CD4-positive, CD25-positive, alpha-beta regulatory T cell (primary cell): ENCODE data around the gene RAB26. TPM values are rescaled to one million over a fixed set of nuclear protein-coding genes. Genes with fewer than 3 reads are reported as not detected.

ENCODE experiments used
- ATAC-seq, 2 donors: fragments of 150-1000 bp; cut with Tn5 transposase; one replicate each; pipeline ENCODE4 v1.10.0; 2021; ENCODE audit warnings: low read depth in 2 of 2, moderate number of reproducible peaks in 2 of 2, moderate library complexity in 1 of 2
- DNase-seq, 3 donors: peaks; one replicate each; pipeline versions ENCODE4 v3.0.0 to v3.0.0-alpha.2; 2012 to 2022; ENCODE audit warnings: mixed read lengths in 1 of 3
- H3K27ac ChIP-seq: one replicate; pipeline ENCODE4 v1.7.0; 2013; ENCODE audit warnings: mild to moderate bottlenecking, low read length; ENCODE audit not compliant: insufficient read depth, poor library complexity, severe bottlenecking
- H3K27me3 ChIP-seq: one replicate; pipeline ENCODE4 v1.7.0; 2013; ENCODE audit warnings: low read length; ENCODE audit not compliant: control insufficient read depth, insufficient read depth
- H3K36me3 ChIP-seq: one replicate; pipeline ENCODE4 v1.7.0; 2013; ENCODE audit warnings: mild to moderate bottlenecking, low read length, moderate library complexity; ENCODE audit not compliant: control insufficient read depth, insufficient read depth
- H3K4me1 ChIP-seq: 2 replicates; pipeline ENCODE4 v1.7.0; 2013; ENCODE audit warnings: mild to moderate bottlenecking, low read length; ENCODE audit not compliant: insufficient read depth, control insufficient read depth, poor library complexity, severe bottlenecking
- H3K4me3 ChIP-seq: one replicate; pipeline ENCODE4 v1.7.0; 2013; ENCODE audit warnings: low read depth, mild to moderate bottlenecking, low read length, moderate library complexity
- H3K9me3 ChIP-seq, 2 experiments: 1 replicate in 1 of 2; 2 replicates in 1 of 2; pipeline ENCODE4 v1.7.0; 2013; ENCODE audit warnings: low read length in 2 of 2, mild to moderate bottlenecking in 1 of 2, moderate library complexity in 1 of 2; ENCODE audit not compliant: control insufficient read depth in 2 of 2
- H3K27ac Mint-ChIP-seq, 3 donors: one replicate each; pipeline ENCODE4 v1.8.0; 2020 to 2022; ENCODE audit warnings: mild to moderate bottlenecking in 3 of 3, mixed read lengths in 3 of 3, moderate library complexity in 2 of 3
- H3K27me3 Mint-ChIP-seq: one replicate; pipeline ENCODE4 v1.8.0; 2022; ENCODE audit warnings: mild to moderate bottlenecking, mixed read lengths
- H3K36me3 Mint-ChIP-seq: one replicate; pipeline ENCODE4 v1.8.0; 2020; ENCODE audit warnings: mixed read lengths
- H3K4me1 Mint-ChIP-seq, 4 donors: one replicate each; pipeline ENCODE4 v1.8.0; 2020 to 2022; ENCODE audit warnings: mixed read lengths in 4 of 4, mild to moderate bottlenecking in 1 of 4
- H3K4me3 Mint-ChIP-seq, 4 donors: one replicate each; pipeline ENCODE4 v1.8.0; 2020 to 2022; ENCODE audit warnings: mild to moderate bottlenecking in 4 of 4, mixed read lengths in 4 of 4, moderate library complexity in 3 of 4
- H3K9me3 Mint-ChIP-seq, 7 donors: one replicate each; pipeline ENCODE4 v1.8.0; 2020 to 2022; ENCODE audit warnings: mixed read lengths in 7 of 7, mild to moderate bottlenecking in 3 of 7, moderate library complexity in 2 of 7
- polyA plus RNA-seq, 4 donors: library from polyadenylated mRNA; unstranded; fragments of 300-500 nt; fragmentation: Illumina TruSeq; gene quantifications; one replicate each; pipeline ENCODE4 v1.2.3, GENCODE V29; 2021
- total RNA-seq: library from RNA; stranded (reverse); gene quantifications from one replicate; pipeline ENCODE4 v1.2.3, GENCODE V29; 2022

The RAB26 gene
- total and polyA plus RNA-seq, 5 donors from 2014 or later = 0.38 to 1.2 (median 0.93) TPM; not detected in 1

GRCh38 chr16:2155977-2156848 lies 7.8 kb downstream of the RAB26 start:
- H3K27ac ChIP-seq = peak overlapping the region; percentile 57
- no peaks in the 10 kb centered on the region for H3K9me3 ChIP-seq
- Mint-ChIP-seq H3K27me3 (no peaks in the 10 kb centered on the region), H3K4me3 (peak overlapping the region; percentile 86 to 98 (median 96)), H3K27ac (peak overlapping the region; percentile 79 to 96 (median 94)), H3K9me3 (no peaks in the 10 kb centered on the region), H3K36me3 (peaks cover 4% of the 10 kb centered on the region), H3K4me1 (peaks cover 0 to 62% (median 26%) of the 10 kb centered on the region in 4 donors)
- H3K4me1 ChIP-seq = peaks cover 57% of the 10 kb centered on the region
- no peaks in the 10 kb centered on the region for H3K27me3 ChIP-seq
- DNase-seq = peak in 1 of 3 donors; percentile 34
- H3K36me3 ChIP-seq = peaks cover 6% of the 10 kb centered on the region
- H3K4me3 ChIP-seq = peak overlapping the region; percentile 71
- no peak for ATAC-seq

DNA sequence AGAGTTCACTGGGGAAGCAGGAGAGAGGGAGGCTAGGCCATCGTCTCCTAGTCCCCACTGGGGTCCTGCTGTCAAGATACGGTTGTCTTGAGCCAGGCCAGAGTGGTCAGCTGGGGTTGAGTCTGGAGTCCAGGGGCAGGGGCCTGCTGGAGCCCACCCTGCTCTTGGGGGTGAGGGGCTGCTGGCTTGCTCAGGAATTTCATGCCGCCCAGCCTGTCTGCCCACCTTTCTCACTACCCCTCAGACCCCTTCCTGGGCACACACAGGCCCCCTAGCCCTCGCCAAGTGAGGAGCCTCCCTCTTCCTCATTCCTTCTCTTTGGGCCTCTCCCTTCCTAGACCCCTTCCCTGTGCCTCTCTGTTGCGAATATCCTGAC lies 8.4 kb downstream of the RAB26 start:
- Mint-ChIP-seq H3K27ac (peak overlapping the region in 1 of 3 donors; percentile 96), H3K36me3 (no peaks in the 10 kb centered on the region), H3K27me3 (no peaks in the 10 kb centered on the region), H3K4me3 (peak overlapping the region; percentile 86 to 98 (median 96)), H3K9me3 (no peaks in the 10 kb centered on the region), H3K4me1 (peaks cover 0 to 57% (median 23%) of the 10 kb centered on the region in 4 donors)
- H3K36me3 ChIP-seq = peaks cover 1% of the 10 kb centered on the region
- ATAC-seq = no peak
- peaks cover 51% of the 10 kb centered on the region for H3K4me1 ChIP-seq
- no peaks in the 10 kb centered on the region for H3K9me3 ChIP-seq
- DNase-seq = no peak
- H3K27ac ChIP-seq = peak overlapping the region; percentile 11
- no peaks in the 10 kb centered on the region for H3K27me3 ChIP-seq
- no peak overlapping the region for H3K4me3 ChIP-seq

GRCh38 chr16:2157480-2158261 lies 9.2 kb downstream of the RAB26 start:
- Histone ChIP-seq H3K4me3 (no peak overlapping the region), H3K27ac (no peak overlapping the region), H3K4me1 (peaks cover 45% of the 10 kb centered on the region), H3K27me3 (no peaks in the 10 kb centered on the region), H3K9me3 (no peaks in the 10 kb centered on the region), H3K36me3 (no peaks in the 10 kb centered on the region)
- ATAC-seq (no peak), DNase-seq (no peak)
- Mint-ChIP-seq H3K4me3 (peak overlapping the region; percentile 69 to 96 (median 91)), H3K27me3 (no peaks in the 10 kb centered on the region), H3K9me3 (no peaks in the 10 kb centered on the region), H3K27ac (peak overlapping the region in 1 of 3 donors; percentile 63), H3K36me3 (no peaks in the 10 kb centered on the region), H3K4me1 (peaks cover 0 to 53% (median 23%) of the 10 kb centered on the region in 4 donors)

GRCh38 chr16:2158262-2158638 lies 9.8 kb downstream of the RAB26 start:
- no peaks in the 10 kb centered on the region for H3K9me3 ChIP-seq
- no peak overlapping the region for H3K4me3 Mint-ChIP-seq
- H3K27ac ChIP-seq = no peak overlapping the region
- no peaks in the 10 kb centered on the region for H3K36me3 Mint-ChIP-seq
- DNase-seq (no peak), ATAC-seq (no peak)
- no peak overlapping the region for H3K27ac Mint-ChIP-seq
- H3K36me3 ChIP-seq = no peaks in the 10 kb centered on the region
- no peaks in the 10 kb centered on the region for H3K27me3 ChIP-seq
- H3K4me1 ChIP-seq = peaks cover 39% of the 10 kb centered on the region
- no peaks in the 10 kb centered on the region for H3K9me3 Mint-ChIP-seq
- H3K4me3 ChIP-seq = no peak overlapping the region
- H3K27me3 Mint-ChIP-seq = no peaks in the 10 kb centered on the region
- peaks cover 0 to 47% (median 22%) of the 10 kb centered on the region in 4 donors for H3K4me1 Mint-ChIP-seq

DNA sequence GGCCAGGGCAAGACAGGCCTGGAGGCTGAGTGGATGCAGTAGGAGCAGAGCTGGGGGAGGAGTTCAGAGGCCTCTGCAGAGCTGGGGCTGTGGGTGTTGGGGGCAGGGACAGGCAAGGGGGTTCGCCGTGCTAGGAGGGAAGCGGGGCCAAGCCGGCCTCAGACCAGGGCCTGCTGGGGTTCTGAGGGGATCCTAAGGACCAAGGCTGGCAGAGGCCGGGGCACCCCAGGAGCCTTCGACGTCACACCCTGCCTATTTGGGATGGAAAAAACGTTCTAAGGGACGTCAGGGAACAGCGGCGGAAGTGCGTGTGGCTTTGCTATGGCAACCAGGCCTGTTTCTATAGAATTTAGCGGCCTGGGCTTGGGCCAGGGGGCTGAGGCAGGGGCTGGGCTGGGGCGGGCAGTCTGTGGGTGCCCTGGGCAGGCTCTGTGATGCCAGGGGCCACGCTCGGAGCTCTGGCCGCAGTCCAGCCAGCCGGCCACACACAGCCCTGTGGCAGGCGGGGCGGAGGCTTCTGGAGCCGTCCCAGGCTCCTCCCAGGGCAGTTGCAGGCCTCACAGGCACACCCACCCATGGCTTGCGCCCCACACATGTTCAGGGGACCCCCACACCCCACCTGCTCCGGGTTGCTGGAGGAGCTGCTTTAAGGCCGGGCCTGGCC lies 10.9 kb downstream of the RAB26 start:
- Mint-ChIP-seq H3K36me3 (no peaks in the 10 kb centered on the region), H3K27me3 (no peaks in the 10 kb centered on the region), H3K9me3 (no peaks in the 10 kb centered on the region), H3K27ac (peak overlapping the region in 1 of 3 donors; percentile 80), H3K4me3 (peak overlapping the region in 1 of 4 donors; percentile 32), H3K4me1 (peaks cover 0 to 37% (median 17%) of the 10 kb centered on the region in 4 donors)
- H3K9me3 ChIP-seq = no peaks in the 10 kb centered on the region
- ATAC-seq (no peak), DNase-seq (no peak)
- H3K27ac ChIP-seq = no peak overlapping the region
- no peak overlapping the region for H3K4me3 ChIP-seq
- H3K36me3 ChIP-seq = no peaks in the 10 kb centered on the region
- peaks cover 28% of the 10 kb centered on the region for H3K4me1 ChIP-seq
- H3K27me3 ChIP-seq = no peaks in the 10 kb centered on the region

DNA sequence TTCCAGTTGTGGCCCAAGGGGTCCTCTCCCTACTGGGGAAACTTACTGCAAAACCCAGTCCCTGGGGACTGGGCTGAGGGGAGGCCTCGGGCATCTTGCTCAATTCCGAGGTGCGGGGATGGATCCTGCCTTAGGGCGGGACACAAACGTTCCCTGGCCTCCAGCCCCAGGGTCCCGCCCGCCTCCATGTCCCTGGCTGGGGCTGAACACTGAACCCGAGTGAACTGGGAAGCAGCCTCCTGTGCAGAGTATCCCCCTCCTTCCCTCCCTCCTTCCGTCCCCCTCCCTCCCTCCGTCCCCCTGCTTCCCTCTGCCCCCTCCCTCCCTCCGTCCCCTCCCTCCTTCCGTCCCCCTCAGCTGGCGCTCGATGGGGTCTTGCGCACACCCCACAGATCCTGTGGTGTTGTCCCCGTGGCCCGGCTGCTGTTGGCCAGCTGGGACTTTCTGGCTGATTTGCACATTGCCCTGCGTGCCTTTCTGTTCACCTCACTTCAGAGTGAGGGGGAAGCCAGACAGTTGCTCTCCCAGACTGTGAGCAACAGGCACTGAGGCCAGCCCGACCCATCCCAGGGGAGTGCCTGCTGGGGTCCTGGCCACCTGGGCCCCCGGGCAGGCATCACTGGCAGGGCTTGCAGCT lies 12.6 kb downstream of the RAB26 start:
- Mint-ChIP-seq H3K4me1 (peaks cover 0 to 27% (median 9%) of the 10 kb centered on the region in 4 donors), H3K4me3 (no peak overlapping the region), H3K9me3 (no peaks in the 10 kb centered on the region), H3K27ac (no peak overlapping the region), H3K27me3 (no peaks in the 10 kb centered on the region), H3K36me3 (no peaks in the 10 kb centered on the region)
- peaks cover 3% of the 10 kb centered on the region for H3K36me3 ChIP-seq
- peaks cover 21% of the 10 kb centered on the region for H3K4me1 ChIP-seq
- no peak overlapping the region for H3K4me3 ChIP-seq
- no peaks in the 10 kb centered on the region for H3K27me3 ChIP-seq
- no peak overlapping the region for H3K27ac ChIP-seq
- no peaks in the 10 kb centered on the region for H3K9me3 ChIP-seq
- ATAC-seq (no peak), DNase-seq (no peak)

DNA sequence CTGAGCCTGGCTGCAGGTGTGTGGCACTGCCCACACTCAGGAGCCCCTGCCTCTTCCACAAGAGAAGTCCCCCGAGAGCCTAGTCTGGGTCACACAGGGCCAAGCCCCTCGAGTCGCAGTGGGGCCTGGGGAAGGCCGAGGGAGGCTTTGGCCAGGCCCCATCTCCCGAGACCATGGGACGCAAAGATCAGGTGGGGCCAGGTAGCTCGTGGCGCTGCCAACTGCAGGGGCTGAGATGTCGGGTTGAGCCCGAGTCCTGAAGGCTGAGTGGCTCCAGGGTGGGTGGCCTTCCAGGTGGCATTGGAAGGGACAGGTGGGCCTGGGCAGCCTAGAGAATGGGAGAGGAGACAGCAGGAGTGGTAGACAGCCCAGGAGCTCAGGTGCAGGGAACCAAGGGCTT lies 13.5 kb downstream of the RAB26 start:
- Mint-ChIP-seq H3K27ac (peak overlapping the region in 1 of 3 donors; percentile 77), H3K27me3 (no peaks in the 10 kb centered on the region), H3K36me3 (no peaks in the 10 kb centered on the region), H3K4me3 (no peak overlapping the region), H3K9me3 (no peaks in the 10 kb centered on the region), H3K4me1 (peaks cover 0 to 18% (median 3%) of the 10 kb centered on the region in 4 donors)
- H3K9me3 ChIP-seq = no peaks in the 10 kb centered on the region
- no peak for DNase-seq
- H3K4me3 ChIP-seq = no peak overlapping the region
- H3K27me3 ChIP-seq = no peaks in the 10 kb centered on the region
- no peak overlapping the region for H3K27ac ChIP-seq
- peaks cover 12% of the 10 kb centered on the region for H3K4me1 ChIP-seq
- ATAC-seq = no peak
- peaks cover 9% of the 10 kb centered on the region for H3K36me3 ChIP-seq
